ENCODE results near the gene HECA.

HECA gene

GRCh38 chr6:139151425-139152087 is 16.7 kb downstream of the HECA start:
- DNase-seq, result no peak
- Histone ChIP-seq H3K4me2 (ENCODE audit: low read depth, low read length) (no peak overlapping the region), H3K36me3 (replicated peaks; ENCODE audit: insufficient read depth, low read length) (no peaks in the 10 kb centered on the region), H2AFZ (ENCODE audit: low read length) (no peak overlapping the region), H3F3A (ENCODE audit: insufficient read depth, low read length) (no peaks in the 10 kb centered on the region), H3K79me2 (ENCODE audit: low read length) (peaks cover 94% of the 10 kb centered on the region), H4K20me1 (ENCODE audit: insufficient read depth, low read length) (no peaks in the 10 kb centered on the region; the same call in 1 of the 2 replicates), H3K27ac (ENCODE audit: low read length) (no peak overlapping the region), H3K9ac (ENCODE audit: low read length) (no peak overlapping the region), H3K4me3 (ENCODE audit: low read length) (no peak overlapping the region), H3K27me3 (replicated peaks; ENCODE audit: insufficient read depth, low read length) (no peaks in the 10 kb centered on the region), H3K9me2 (replicated peaks; ENCODE audit: insufficient read depth, low read length) (no peaks in the 10 kb centered on the region), H3K4me1 (ENCODE audit: low read length) (no peaks in the 10 kb centered on the region), H3K9me3 (replicated peaks; ENCODE audit: insufficient read depth, low read length) (no peaks in the 10 kb centered on the region)
- no peak for TF ChIP-seq EZH2phosphoT487 (IDR thresholded peaks at IDR 0.05; ENCODE audit: low read length)
- no peak for TF ChIP-seq CTCF (IDR thresholded peaks at IDR 0.05; ENCODE audit: low read length)
- no peak for TF ChIP-seq EZH2 (optimal IDR thresholded peaks at IDR 0.05; ENCODE audit: low read depth, low read length)

GRCh38 chr6:139152088-139152891 is 17.4 kb downstream of the HECA start:
- H3K4me2 ChIP-seq (ENCODE audit: low read depth, low read length), result no peak overlapping the region
- no peaks in the 10 kb centered on the region; the same call in 1 of the 2 replicates for H4K20me1 ChIP-seq (ENCODE audit: insufficient read depth, low read length)

GRCh38 chr6:139152892-139153271 is 18.0 kb downstream of the HECA start:
- H4K20me1 ChIP-seq (ENCODE audit: insufficient read depth, low read length), result no peaks in the 10 kb centered on the region; the same call in 1 of the 2 replicates
- DNase-seq, result no peak
- H3K9me2 ChIP-seq (replicated peaks; ENCODE audit: insufficient read depth, low read length), result no peaks in the 10 kb centered on the region
- H3K27me3 ChIP-seq (replicated peaks; ENCODE audit: insufficient read depth, low read length), result no peaks in the 10 kb centered on the region
- no peak overlapping the region for H2AFZ ChIP-seq (ENCODE audit: low read length)
- no peaks in the 10 kb centered on the region for H3K36me3 ChIP-seq (replicated peaks; ENCODE audit: insufficient read depth, low read length)
- no peaks in the 10 kb centered on the region for H3K4me1 ChIP-seq (ENCODE audit: low read length)
- no peaks in the 10 kb centered on the region for H3K9me3 ChIP-seq (replicated peaks; ENCODE audit: insufficient read depth, low read length)
- H3K4me2 ChIP-seq (ENCODE audit: low read depth, low read length), result no peak overlapping the region
- TF ChIP-seq EZH2phosphoT487 (IDR thresholded peaks at IDR 0.05; ENCODE audit: low read length) (no peak), CTCF (IDR thresholded peaks at IDR 0.05; ENCODE audit: low read length) (no peak), EZH2 (optimal IDR thresholded peaks at IDR 0.05; ENCODE audit: low read depth, low read length) (no peak)
- no peak overlapping the region for H3K27ac ChIP-seq (ENCODE audit: low read length)
- no peak overlapping the region for H3K4me3 ChIP-seq (ENCODE audit: low read length)
- H3K79me2 ChIP-seq (ENCODE audit: low read length), result peaks cover 91% of the 10 kb centered on the region
- no peaks in the 10 kb centered on the region for H3F3A ChIP-seq (ENCODE audit: insufficient read depth, low read length)
- no peak overlapping the region for H3K9ac ChIP-seq (ENCODE audit: low read length)

More at GRCh38 chr6:139152088-139152891, 17.4 kb downstream of the HECA start:
- no peaks in the 10 kb centered on the region for H3K9me2 ChIP-seq (replicated peaks; ENCODE audit: insufficient read depth, low read length)
- H3K27ac ChIP-seq (ENCODE audit: low read length), result no peak overlapping the region
- TF ChIP-seq EZH2phosphoT487 (IDR thresholded peaks at IDR 0.05; ENCODE audit: low read length) (no peak), CTCF (IDR thresholded peaks at IDR 0.05; ENCODE audit: low read length) (no peak), EZH2 (optimal IDR thresholded peaks at IDR 0.05; ENCODE audit: low read depth, low read length) (no peak)
- H3K9ac ChIP-seq (ENCODE audit: low read length), result no peak overlapping the region
- H3K79me2 ChIP-seq (ENCODE audit: low read length), result peaks cover 91% of the 10 kb centered on the region
- no peaks in the 10 kb centered on the region for H3F3A ChIP-seq (ENCODE audit: insufficient read depth, low read length)
- DNase-seq, result no peak
- H3K4me3 ChIP-seq (ENCODE audit: low read length), result no peak overlapping the region
- H3K9me3 ChIP-seq (replicated peaks; ENCODE audit: insufficient read depth, low read length), result no peaks in the 10 kb centered on the region
- H3K36me3 ChIP-seq (replicated peaks; ENCODE audit: insufficient read depth, low read length), result no peaks in the 10 kb centered on the region
- no peaks in the 10 kb centered on the region for H3K4me1 ChIP-seq (ENCODE audit: low read length)
- H2AFZ ChIP-seq (ENCODE audit: low read length), result no peak overlapping the region
- H3K27me3 ChIP-seq (replicated peaks; ENCODE audit: insufficient read depth, low read length), result no peaks in the 10 kb centered on the region

Data from MM.1S (cell line).